ENCODE data around the gene NFYC.

DNA sequence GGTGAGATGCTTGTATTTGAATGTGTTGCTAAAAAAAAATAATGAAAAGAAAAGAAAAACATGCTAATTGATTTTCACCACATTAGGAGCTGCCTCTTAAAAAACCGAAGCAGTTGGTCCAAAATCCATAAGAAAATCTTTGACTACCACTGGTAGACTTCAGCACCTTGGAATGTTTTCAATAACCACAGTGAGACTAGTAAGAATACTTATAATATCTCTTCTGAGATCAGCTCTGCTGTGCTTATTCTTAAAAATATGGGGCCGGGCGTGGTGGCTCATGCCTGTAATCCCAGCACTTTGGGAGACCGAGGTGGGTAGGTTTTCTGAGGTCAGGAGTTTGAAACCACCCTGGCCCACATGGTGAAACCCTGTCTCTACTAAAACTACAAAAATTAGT, 15.1 kb downstream of the NFYC start:
- TF ChIP-seq RAD21 (IDR thresholded peaks at IDR 0.05; ENCODE audit: low read length) (no peak), EP300 (IDR thresholded peaks at IDR 0.05; ENCODE audit: borderline replicate concordance in 1 of 2, low read depth in 1 of 2, low read length in 1 of 2) (no peak), RFX5 (IDR thresholded peaks at IDR 0.05; ENCODE audit: low read length) (no peak), GABPA (IDR thresholded peaks at IDR 0.05; ENCODE audit: low read depth) (no peak), ELF1 (IDR thresholded peaks at IDR 0.05) (no peak), POLR2AphosphoS5 (IDR thresholded peaks at IDR 0.05; ENCODE audit: low read depth, low read length) (no peak), JUND (IDR thresholded peaks at IDR 0.05) (no peak), FOXM1 (IDR thresholded peaks at IDR 0.05; ENCODE audit: low read depth) (no peak), GATA2 (CRISPR knock-in tag; IDR thresholded peaks at IDR 0.05) (no peak), FOSL2 (IDR thresholded peaks at IDR 0.05; ENCODE audit: borderline replicate concordance, low read depth) (no peak)
- TF ChIP-seq, protein P1, sequence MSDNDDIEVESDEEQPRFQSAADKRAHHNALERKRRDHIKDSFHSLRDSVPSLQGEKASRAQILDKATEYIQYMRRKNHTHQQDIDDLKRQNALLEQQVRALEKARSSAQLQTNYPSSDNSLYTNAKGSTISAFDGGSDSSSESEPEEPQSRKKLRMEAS (IDR thresholded peaks at IDR 0.05; ENCODE audit: low read depth): no peak
- TF ChIP-seq, protein P2, sequence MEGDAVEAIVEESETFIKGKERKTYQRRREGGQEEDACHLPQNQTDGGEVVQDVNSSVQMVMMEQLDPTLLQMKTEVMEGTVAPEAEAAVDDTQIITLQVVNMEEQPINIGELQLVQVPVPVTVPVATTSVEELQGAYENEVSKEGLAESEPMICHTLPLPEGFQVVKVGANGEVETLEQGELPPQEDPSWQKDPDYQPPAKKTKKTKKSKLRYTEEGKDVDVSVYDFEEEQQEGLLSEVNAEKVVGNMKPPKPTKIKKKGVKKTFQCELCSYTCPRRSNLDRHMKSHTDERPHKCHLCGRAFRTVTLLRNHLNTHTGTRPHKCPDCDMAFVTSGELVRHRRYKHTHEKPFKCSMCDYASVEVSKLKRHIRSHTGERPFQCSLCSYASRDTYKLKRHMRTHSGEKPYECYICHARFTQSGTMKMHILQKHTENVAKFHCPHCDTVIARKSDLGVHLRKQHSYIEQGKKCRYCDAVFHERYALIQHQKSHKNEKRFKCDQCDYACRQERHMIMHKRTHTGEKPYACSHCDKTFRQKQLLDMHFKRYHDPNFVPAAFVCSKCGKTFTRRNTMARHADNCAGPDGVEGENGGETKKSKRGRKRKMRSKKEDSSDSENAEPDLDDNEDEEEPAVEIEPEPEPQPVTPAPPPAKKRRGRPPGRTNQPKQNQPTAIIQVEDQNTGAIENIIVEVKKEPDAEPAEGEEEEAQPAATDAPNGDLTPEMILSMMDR (IDR thresholded peaks at IDR 0.05): no peak
- TF ChIP-seq, protein P3, sequence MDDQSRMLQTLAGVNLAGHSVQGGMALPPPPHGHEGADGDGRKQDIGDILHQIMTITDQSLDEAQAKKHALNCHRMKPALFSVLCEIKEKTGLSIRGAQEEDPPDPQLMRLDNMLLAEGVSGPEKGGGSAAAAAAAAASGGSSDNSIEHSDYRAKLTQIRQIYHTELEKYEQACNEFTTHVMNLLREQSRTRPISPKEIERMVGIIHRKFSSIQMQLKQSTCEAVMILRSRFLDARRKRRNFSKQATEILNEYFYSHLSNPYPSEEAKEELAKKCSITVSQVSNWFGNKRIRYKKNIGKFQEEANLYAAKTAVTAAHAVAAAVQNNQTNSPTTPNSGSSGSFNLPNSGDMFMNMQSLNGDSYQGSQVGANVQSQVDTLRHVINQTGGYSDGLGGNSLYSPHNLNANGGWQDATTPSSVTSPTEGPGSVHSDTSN (IDR thresholded peaks at IDR 0.05): no peak
- TF ChIP-seq, protein P4, sequence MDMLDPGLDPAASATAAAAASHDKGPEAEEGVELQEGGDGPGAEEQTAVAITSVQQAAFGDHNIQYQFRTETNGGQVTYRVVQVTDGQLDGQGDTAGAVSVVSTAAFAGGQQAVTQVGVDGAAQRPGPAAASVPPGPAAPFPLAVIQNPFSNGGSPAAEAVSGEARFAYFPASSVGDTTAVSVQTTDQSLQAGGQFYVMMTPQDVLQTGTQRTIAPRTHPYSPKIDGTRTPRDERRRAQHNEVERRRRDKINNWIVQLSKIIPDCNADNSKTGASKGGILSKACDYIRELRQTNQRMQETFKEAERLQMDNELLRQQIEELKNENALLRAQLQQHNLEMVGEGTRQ (IDR thresholded peaks at IDR 0.05; ENCODE audit: borderline replicate concordance, low read depth, low read length): no peak

Data from SK-N-SH (cell line).